Measurements from ENCODE around the gene MINDY2. TPM values are rescaled to one million over a fixed set of nuclear protein-coding genes. Genes with fewer than 3 reads are reported as not detected.
"Not testable (repeated sequence)": the region's sequence is repeated elsewhere in the genome, so short reads cannot be mapped to it uniquely, and the experiment has no call there.

MINDY2 gene
- total RNA-seq, 1 donor from 2014 or later = 32.9 TPM

GRCh38 chr15:58762731-58763130, 8.4 kb upstream of the MINDY2 start:
- Histone ChIP-seq H3K4me1 (no peaks in the 10 kb centered on the region), H3K9me3 (peaks cover 6% of the 10 kb centered on the region), H3K27me3 (ENCODE audit: low read depth) (no peaks in the 10 kb centered on the region), H3K4me3 (no peak overlapping the region), H3K36me3 (no peaks in the 10 kb centered on the region), H3K27ac (no peak overlapping the region)
- no peak for DNase-seq
- TF ChIP-seq CTCF (IDR thresholded peaks at IDR 0.05) = no peak
- no peak for ATAC-seq
- intact Hi-C loops (cut with DNase I) = no loop called here

GRCh38 chr15:58764468-58764867, 6.6 kb upstream of the MINDY2 start:
- H3K27me3 ChIP-seq (ENCODE audit: low read depth) = no peaks in the 10 kb centered on the region
- no peak overlapping the region for H3K27ac ChIP-seq
- TF ChIP-seq CTCF (IDR thresholded peaks at IDR 0.05) = no peak
- H3K4me1 ChIP-seq = no peaks in the 10 kb centered on the region
- no peaks in the 10 kb centered on the region for H3K36me3 ChIP-seq
- intact Hi-C loops (cut with DNase I) = no loop called here
- H3K9me3 ChIP-seq = peaks cover 6% of the 10 kb centered on the region
- no peak for DNase-seq
- H3K4me3 ChIP-seq = no peak overlapping the region
- ATAC-seq = no peak

DNA sequence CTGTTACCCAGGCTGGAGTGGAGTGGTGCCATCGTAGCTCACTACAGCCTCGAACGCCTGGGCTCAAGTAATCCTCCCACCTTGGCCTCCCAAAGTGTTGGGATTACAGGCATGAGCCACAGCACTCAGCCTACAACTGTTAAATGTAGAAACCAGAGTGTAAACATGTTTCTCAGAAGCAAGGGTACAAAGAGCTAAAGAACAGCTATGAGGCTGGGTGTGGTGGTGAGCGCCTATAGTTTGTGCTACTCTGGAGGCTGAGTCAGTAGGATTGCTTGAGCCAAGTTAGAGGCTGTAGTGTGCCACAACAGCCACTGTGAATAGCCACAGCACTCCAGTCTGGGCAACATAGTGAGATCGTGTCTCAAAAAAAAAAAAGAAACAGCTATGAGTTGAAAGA, 4.8 kb upstream of the MINDY2 start:
- H3K27me3 ChIP-seq (ENCODE audit: low read depth) = no peaks in the 10 kb centered on the region
- no peak overlapping the region for H3K4me3 ChIP-seq
- H3K4me1 ChIP-seq = peaks cover 9% of the 10 kb centered on the region
- no peak for DNase-seq
- no peak for TF ChIP-seq CTCF (IDR thresholded peaks at IDR 0.05)
- intact Hi-C loops (cut with DNase I) = no loop called here
- no peak overlapping the region for H3K27ac ChIP-seq
- ATAC-seq = no peak
- H3K36me3 ChIP-seq = no peaks in the 10 kb centered on the region
- peaks cover 6% of the 10 kb centered on the region for H3K9me3 ChIP-seq

DNA sequence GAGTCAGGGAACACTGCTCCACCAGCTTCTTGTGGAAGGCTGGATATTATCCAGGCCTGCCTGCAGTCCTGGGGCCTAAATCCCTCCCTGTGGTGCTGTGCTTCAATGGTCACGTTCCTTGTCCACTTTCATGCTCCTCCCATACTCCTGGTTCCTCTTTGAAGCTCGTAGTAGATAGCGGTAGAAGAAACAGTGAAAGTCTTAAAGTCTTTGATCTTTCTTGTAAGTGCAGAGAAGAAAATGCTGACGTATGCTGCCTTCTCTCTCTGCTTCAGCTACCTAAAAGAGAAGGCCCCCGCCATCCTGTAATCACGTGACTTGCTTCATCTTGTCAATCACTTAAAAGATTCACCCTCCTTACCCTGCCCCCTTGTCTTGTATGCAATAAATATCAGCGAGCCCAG, 2.5 kb upstream of the MINDY2 start:
- DNase-seq; H3K36me3 ChIP-seq; ATAC-seq; H3K27me3 ChIP-seq (ENCODE audit: low read depth); H3K27ac ChIP-seq; intact Hi-C loops (cut with DNase I); H3K9me3 ChIP-seq; H3K4me3 ChIP-seq: not testable (repeated sequence)
- peaks cover 25% of the 10 kb centered on the region for H3K4me1 ChIP-seq

DNA sequence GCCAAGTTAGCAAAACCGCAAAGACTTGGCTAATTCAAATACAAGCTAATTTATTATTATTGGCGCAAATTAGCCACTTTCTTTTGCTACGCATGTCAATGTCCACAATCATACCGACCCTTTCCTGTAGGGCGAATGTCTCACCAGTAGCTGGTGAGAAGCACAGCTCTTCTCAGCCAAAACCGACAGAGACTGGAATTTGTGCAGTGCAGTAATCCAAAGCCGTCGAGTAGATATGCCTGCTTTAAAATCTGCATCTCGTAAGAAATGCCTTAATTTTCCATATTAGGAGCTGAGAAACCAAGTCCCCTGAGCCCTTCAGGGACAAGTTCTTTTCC, 614 bp upstream of the MINDY2 start:
- Histone ChIP-seq H3K36me3 (no peaks in the 10 kb centered on the region), H3K4me3 (peak overlapping the region; percentile 74), H3K27me3 (ENCODE audit: low read depth) (no peaks in the 10 kb centered on the region), H3K27ac (peak overlapping the region; percentile 94), H3K9me3 (no peaks in the 10 kb centered on the region), H3K4me1 (peaks cover 44% of the 10 kb centered on the region)
- ATAC-seq (peak; percentile 26 to 40), DNase-seq (no peak)
- no peak for TF ChIP-seq CTCF (IDR thresholded peaks at IDR 0.05)
- intact Hi-C loops (cut with DNase I) = no loop called here

- Histone ChIP-seq H3K27ac (peak overlapping the region; percentile 94), H3K4me3 (peak overlapping the region; percentile 74), H3K36me3 (no peaks in the 10 kb centered on the region), H3K27me3 (ENCODE audit: low read depth) (no peaks in the 10 kb centered on the region), H3K9me3 (no peaks in the 10 kb centered on the region), H3K4me1 (peaks cover 45% of the 10 kb centered on the region)
- intact Hi-C loops (cut with DNase I) = no loop called here
- ATAC-seq (peak; percentile 57 to 63), DNase-seq (peak; percentile 75)
- no peak for TF ChIP-seq CTCF (IDR thresholded peaks at IDR 0.05)
Measured at GRCh38 chr15:58771621-58772250, 634 bp downstream of the MINDY2 start.
